HFF-Myc (cell line): ENCODE results near the gene COPZ2.
"Not testable (repeated sequence)": the region's sequence is repeated elsewhere in the genome, so short reads cannot be mapped to it uniquely, and the experiment has no call there.

Experiments
- DNase-seq: peaks from one replicate; pipeline ENCODE4 v3.0.0-alpha.2; 2011; ENCODE audit warnings: low read depth; ENCODE audit errors: extremely low read depth
- H3K4me3 ChIP-seq: replicated peaks from 2 replicates; pipeline ENCODE4 v1.5.1; 2011; ENCODE audit warnings: low read depth, mild to moderate bottlenecking, control low read depth, low read length
- TF ChIP-seq, protein P1 (sequence below): IDR thresholded peaks from 2 replicates; pipeline ENCODE4 v1.5.1; 2012; ENCODE audit warnings: mild to moderate bottlenecking, low read depth, low read length, control low read depth; ENCODE audit errors: missing control alignments

The COPZ2 gene

DNA sequence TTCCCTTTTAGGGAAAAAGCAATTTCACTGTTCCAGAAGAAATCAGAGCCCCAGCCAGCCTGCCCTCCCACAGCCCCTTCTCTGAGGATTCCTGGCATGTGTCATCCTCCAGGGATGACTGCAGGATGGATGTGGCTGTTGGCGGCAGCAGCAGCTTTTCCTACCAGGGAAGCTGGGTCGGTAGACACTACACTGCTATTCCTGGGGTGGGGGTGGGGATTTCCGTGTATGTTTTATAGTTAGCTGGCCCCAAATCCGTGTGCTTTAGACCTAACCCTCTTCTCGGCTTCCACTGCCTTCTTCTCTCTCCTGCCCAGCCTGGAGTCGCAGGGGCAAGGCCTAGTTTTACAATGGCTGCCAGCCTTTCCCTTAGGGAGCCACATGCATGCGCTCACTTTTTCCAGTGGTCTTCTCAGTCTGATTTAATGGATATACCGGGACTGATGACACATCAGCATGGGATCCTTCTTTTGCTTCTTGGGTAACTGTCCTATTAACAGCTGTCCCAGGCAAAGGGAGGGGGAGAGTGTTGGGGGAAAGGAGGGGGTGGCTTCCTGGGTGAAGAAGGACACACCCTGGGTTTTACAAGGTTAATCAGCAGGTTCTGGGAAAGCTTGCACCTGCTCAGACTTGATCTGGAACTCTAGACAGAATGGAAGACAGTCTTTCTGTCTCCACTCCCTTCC is 7.9 kb upstream of the COPZ2 start:
- no peak for DNase-seq
- H3K4me3 ChIP-seq: no peak overlapping the region

DNA sequence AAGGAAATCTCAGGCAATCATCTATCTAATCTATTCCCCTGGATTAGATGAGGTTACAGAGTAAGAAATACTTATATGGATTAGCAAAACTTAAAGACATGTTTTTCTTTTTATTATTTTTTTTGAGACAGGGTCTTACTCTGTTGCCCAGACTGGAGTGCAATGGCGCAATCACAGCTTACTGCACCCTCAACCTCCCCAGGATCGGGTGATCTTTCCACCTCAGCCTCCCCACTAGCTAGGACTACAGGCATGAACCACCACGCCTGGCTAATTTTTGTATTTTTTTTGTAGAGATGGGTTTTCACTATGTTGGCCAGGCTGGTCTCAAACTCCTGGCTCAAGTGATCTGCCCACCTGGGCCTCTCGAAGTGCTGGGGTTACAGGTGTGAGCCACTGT is 7.3 kb upstream of the COPZ2 start:
- TF ChIP-seq, protein P1, sequence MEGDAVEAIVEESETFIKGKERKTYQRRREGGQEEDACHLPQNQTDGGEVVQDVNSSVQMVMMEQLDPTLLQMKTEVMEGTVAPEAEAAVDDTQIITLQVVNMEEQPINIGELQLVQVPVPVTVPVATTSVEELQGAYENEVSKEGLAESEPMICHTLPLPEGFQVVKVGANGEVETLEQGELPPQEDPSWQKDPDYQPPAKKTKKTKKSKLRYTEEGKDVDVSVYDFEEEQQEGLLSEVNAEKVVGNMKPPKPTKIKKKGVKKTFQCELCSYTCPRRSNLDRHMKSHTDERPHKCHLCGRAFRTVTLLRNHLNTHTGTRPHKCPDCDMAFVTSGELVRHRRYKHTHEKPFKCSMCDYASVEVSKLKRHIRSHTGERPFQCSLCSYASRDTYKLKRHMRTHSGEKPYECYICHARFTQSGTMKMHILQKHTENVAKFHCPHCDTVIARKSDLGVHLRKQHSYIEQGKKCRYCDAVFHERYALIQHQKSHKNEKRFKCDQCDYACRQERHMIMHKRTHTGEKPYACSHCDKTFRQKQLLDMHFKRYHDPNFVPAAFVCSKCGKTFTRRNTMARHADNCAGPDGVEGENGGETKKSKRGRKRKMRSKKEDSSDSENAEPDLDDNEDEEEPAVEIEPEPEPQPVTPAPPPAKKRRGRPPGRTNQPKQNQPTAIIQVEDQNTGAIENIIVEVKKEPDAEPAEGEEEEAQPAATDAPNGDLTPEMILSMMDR: no peak
- DNase-seq: no peak
- no peak overlapping the region for H3K4me3 ChIP-seq

More for the DNA sequence above, 7.9 kb upstream of the COPZ2 start:
- TF ChIP-seq, protein P1: no peak

DNA sequence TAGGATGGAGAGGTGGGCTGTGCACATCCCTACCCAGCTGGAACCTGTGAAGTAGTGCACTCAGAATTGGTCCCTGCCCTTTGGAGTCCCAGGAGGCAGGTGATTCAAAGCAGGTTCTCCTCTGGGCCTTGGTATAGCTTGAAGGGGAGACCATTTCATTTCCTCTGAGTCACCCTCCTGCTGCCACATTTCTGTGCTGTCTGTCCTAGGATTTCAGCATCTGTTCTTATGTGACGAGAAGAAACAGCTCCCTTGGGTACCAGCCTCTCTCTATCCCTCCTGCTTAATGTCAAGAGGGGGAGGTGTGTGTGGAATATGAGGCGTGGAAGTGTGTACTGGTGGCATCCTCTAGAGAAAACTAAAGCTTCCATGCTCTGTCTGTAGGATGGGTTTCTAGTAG is 5.6 kb upstream of the COPZ2 start:
- TF ChIP-seq, protein P1: no peak
- H3K4me3 ChIP-seq: no peak overlapping the region
- no peak for DNase-seq

GRCh38 chr17:48038687-48039086 is 1.1 kb upstream of the COPZ2 start:
- no peak overlapping the region for H3K4me3 ChIP-seq
- DNase-seq: no peak
- TF ChIP-seq, protein P1: no peak

DNA sequence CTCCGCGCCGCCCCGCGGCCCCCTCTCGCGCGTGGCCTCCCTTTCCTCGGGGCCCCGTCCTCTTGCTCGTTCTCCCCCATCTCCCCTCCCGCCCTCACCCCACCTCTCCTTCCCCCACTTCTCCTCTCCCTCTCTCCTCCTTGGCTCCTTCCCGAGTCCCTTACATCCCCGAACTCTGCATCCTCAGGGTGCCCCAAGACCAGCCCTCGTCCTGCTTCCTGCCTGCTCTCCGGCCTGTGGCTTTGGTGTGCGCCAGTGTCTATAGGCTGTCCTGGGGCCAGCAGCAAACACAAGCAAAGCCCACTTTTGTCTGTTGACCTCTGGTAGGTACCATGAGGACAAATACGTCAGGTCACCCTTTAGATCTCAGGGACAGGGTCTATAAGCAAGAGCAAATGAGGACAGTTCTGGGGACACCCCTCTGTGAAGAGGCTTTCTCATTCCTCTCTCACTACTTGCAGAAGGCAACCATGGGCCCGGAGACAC is 284 bp upstream of the COPZ2 start:
- TF ChIP-seq, protein P1: no peak
- H3K4me3 ChIP-seq: peak overlapping the region; percentile 18
- no peak for DNase-seq

- TF ChIP-seq, protein P1: no peak
- peak overlapping the region; percentile 46 for H3K4me3 ChIP-seq
- DNase-seq: no peak
These were observed 933 bp downstream of the COPZ2 start for GRCh38 chr17:48036693-48037035.

DNA sequence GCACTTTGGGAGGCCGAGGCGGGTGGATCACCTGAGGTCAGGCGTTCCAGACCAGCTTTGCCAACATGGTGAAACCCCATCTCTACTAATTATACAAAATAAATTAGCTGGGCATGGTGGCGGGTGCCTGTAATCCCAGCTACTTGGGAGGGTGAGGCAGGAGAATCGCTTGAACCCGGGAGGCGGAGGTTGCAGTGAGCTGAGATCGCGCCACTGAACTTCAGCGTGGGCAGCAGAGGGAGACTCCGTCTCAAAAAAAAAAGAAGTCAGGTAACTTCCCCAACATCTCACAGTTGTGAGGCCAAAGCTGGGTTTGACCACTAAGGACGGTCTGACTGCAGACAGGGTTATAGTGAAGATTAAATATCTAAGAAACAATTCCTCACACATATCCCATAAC is 2.9 kb downstream of the COPZ2 start:
- not testable (repeated sequence) for DNase-seq, H3K4me3 ChIP-seq
